Keratinocyte (primary cell): ENCODE measurements around the gene DPF3.

Source experiments
- CTCF ChIP-seq, 3 experiments: IDR thresholded peaks in 1 of 3; conservative IDR thresholded peaks in 1 of 3; optimal IDR thresholded peaks in 1 of 3; 2 replicates in 2 of 3; 3 replicates in 1 of 3; pipeline versions ENCODE3 to v1.5.1; 2011; ENCODE audit warnings: low read length in 3 of 3, mild to moderate bottlenecking in 3 of 3, moderate library complexity in 2 of 3, control low read depth in 1 of 3, inconsistent platforms in 1 of 3; ENCODE audit not compliant: insufficient read depth in 2 of 3; ENCODE audit errors: extremely low read depth in 1 of 3
- EZH2 ChIP-seq: IDR thresholded peaks from one replicate; pipeline ENCODE4 v1.6.1; 2012; ENCODE audit warnings: inconsistent platforms, mild to moderate bottlenecking, low read length, moderate library complexity

- TF ChIP-seq CTCF (optimal IDR thresholded peaks at IDR 0.05 in 1 of 3, IDR thresholded peaks at IDR 0.05 in 1 of 3, conservative IDR thresholded peaks at IDR 0.05 in 1 of 3; ENCODE audit: extremely low read depth in 1 of 3, insufficient read depth in 2 of 3, low read length in 3 of 3) (no peak), EZH2 (no peak)
Measured at GRCh38 chr14:72779679-72780078, 114.2 kb downstream of the DPF3 start.
